DOHH2 (cell line): ENCODE data around the gene ATF7IP.

Source experiments
- H3F3A ChIP-seq: fragments of 200-600 bp; sonication (generic), shearing (Covaris generic); 2 replicates; pipeline ENCODE4 v1.6.0; 2016; ENCODE audit warnings: antibody characterized with exemption, mild to moderate bottlenecking; ENCODE audit not compliant: control insufficient read depth, insufficient read depth
- H3K27ac ChIP-seq: fragments of 200-600 bp; sonication (generic); 2 replicates; pipeline ENCODE4 v1.5.1; 2014; ENCODE audit warnings: low read depth, mild to moderate bottlenecking, low read length, moderate library complexity
- H3K27me3 ChIP-seq: fragments of 200-600 bp; sonication (generic); 2 replicates; pipeline ENCODE4 v1.6.1; 2014; ENCODE audit warnings: mild to moderate bottlenecking, low read length, mixed read lengths; ENCODE audit not compliant: control insufficient read depth
- H3K36me3 ChIP-seq: fragments of 200-600 bp; sonication (generic); 2 replicates; pipeline ENCODE4 v1.6.1; 2014; ENCODE audit warnings: mild to moderate bottlenecking, low read length, moderate library complexity, mixed read lengths; ENCODE audit not compliant: control insufficient read depth
- H3K4me1 ChIP-seq: fragments of 200-600 bp; sonication (generic); 2 replicates; pipeline ENCODE4 v1.6.1; 2014; ENCODE audit warnings: mild to moderate bottlenecking, low read length, mixed read lengths; ENCODE audit not compliant: control insufficient read depth
- H3K4me2 ChIP-seq: fragments of 200-600 bp; sonication (generic); 2 replicates; pipeline ENCODE4 v1.6.0; 2014; ENCODE audit warnings: mild to moderate bottlenecking, low read length, moderate library complexity
- H3K4me3 ChIP-seq: fragments of 200-600 bp; sonication (generic); 2 replicates; pipeline ENCODE4 v1.5.1; 2014; ENCODE audit warnings: mild to moderate bottlenecking, low read length, mixed read lengths
- H3K79me2 ChIP-seq: fragments of 200-600 bp; sonication (generic); 2 replicates; pipeline ENCODE4 v1.6.1; 2014; ENCODE audit warnings: mild to moderate bottlenecking, low read length, mixed read lengths; ENCODE audit not compliant: control insufficient read depth
- H3K9me2 ChIP-seq: fragments of 200-600 bp; sonication (generic); replicated peaks from 2 replicates; pipeline ENCODE4 v1.6.1; 2014; ENCODE audit warnings: mild to moderate bottlenecking, low read length, mixed read lengths; ENCODE audit not compliant: control insufficient read depth
- H3K9me3 ChIP-seq: fragments of 200-600 bp; sonication (generic); 2 replicates; pipeline ENCODE4 v1.6.1; 2014; ENCODE audit warnings: antibody characterized with exemption, low read length, mixed read lengths; ENCODE audit not compliant: control insufficient read depth, insufficient read depth
- H4K20me1 ChIP-seq: fragments of 200-600 bp; sonication (generic); 2 replicates; pipeline ENCODE4 v1.6.0; 2014; ENCODE audit warnings: low read depth, mild to moderate bottlenecking, antibody characterized with exemption, low read length, moderate library complexity; ENCODE audit not compliant: control insufficient read depth, insufficient read depth
- EZH2phosphoT487 ChIP-seq: fragments of 200-600 bp; sonication (generic); IDR thresholded peaks from 2 replicates; pipeline ENCODE4 v1.6.1; 2017; ENCODE audit warnings: borderline replicate concordance, mild to moderate bottlenecking, antibody characterized with exemption, low read length, moderate library complexity, mixed read lengths
- TF ChIP-seq, protein P1 (sequence below): fragments of 200-600 bp; sonication (generic); IDR thresholded peaks from one replicate; pipeline ENCODE4 v1.5.1; 2014; ENCODE audit warnings: antibody characterized with exemption, mild to moderate bottlenecking, low read depth, low read length; ENCODE audit not compliant: poor library complexity, severe bottlenecking

The ATF7IP gene

DNA sequence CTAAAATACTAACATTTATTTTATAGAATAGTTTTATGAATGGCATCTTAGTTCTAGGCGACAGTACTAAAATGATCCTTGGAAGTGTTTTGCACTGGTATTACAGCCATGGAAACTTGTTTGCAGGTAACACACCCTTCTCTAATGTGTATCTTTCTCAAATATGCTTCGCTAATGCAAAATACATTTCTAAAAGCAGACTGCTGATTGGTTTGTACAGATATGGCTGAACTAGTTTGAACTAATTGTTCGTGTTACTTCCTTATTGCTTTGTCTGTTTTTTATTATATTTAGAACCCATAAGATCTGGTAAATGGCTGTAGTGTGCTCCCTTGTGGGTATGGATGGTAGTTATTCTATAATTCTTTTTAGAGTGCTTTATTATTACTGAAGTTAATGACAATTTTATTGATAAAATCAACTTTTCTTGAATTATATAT is 53.0 kb downstream of the ATF7IP start:
- no peak overlapping the region for H3K27ac ChIP-seq

DNA sequence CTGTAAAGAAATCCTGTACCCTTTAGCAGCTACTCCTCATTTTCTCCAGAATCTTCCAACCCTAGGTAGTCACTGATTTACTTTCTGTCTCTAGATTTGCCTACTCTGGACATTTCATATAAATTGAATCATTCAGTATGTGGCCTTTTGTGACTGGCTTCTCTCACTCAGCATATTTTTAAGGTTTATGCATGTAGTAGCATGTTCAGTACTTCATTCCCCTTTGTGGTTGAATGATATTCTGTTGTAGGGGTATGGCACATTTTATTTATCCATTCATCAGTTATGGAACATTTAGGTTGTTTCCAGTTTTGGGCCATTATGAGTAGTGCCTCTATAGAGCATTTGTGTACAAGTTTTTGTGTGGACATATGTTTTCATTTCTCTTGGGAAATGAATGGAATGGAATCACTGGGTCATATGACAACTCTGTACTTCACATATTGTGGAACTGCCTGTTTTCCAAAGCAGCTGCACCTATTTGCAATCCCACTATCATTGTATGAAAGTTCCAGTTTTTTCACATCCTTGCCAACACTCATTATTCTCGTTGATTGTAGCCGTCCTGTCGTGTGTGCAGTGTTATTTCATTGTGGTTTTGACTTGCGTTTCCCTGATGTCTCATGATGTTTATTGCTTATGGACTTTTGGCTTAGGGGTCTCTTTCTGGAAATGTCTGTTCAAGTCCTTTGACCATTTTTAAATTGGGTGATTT is 57.2 kb downstream of the ATF7IP start:
- Histone ChIP-seq H3K9me2 (no peaks in the 10 kb centered on the region), H3K27ac (no peak overlapping the region), H3F3A (no peaks in the 10 kb centered on the region), H4K20me1 (no peaks in the 10 kb centered on the region), H3K4me3 (no peak overlapping the region), H3K36me3 (peaks cover 72% of the 10 kb centered on the region), H3K4me2 (no peak overlapping the region), H3K27me3 (no peaks in the 10 kb centered on the region), H3K9me3 (peaks cover 30% of the 10 kb centered on the region), H3K4me1 (peaks cover 4% of the 10 kb centered on the region), H3K79me2 (peaks cover 81% of the 10 kb centered on the region)
- TF ChIP-seq EZH2phosphoT487: no peak
- TF ChIP-seq, protein P1, sequence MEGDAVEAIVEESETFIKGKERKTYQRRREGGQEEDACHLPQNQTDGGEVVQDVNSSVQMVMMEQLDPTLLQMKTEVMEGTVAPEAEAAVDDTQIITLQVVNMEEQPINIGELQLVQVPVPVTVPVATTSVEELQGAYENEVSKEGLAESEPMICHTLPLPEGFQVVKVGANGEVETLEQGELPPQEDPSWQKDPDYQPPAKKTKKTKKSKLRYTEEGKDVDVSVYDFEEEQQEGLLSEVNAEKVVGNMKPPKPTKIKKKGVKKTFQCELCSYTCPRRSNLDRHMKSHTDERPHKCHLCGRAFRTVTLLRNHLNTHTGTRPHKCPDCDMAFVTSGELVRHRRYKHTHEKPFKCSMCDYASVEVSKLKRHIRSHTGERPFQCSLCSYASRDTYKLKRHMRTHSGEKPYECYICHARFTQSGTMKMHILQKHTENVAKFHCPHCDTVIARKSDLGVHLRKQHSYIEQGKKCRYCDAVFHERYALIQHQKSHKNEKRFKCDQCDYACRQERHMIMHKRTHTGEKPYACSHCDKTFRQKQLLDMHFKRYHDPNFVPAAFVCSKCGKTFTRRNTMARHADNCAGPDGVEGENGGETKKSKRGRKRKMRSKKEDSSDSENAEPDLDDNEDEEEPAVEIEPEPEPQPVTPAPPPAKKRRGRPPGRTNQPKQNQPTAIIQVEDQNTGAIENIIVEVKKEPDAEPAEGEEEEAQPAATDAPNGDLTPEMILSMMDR: no peak

More for the DNA sequence above, 53.0 kb downstream of the ATF7IP start:
- H3K9me3 ChIP-seq: peaks cover 31% of the 10 kb centered on the region; the same call in 1 of the 2 replicates
- no peak overlapping the region for H3K4me2 ChIP-seq
- peaks cover 14% of the 10 kb centered on the region for H3K4me1 ChIP-seq
- peaks cover 83% of the 10 kb centered on the region for H3K79me2 ChIP-seq
- H3F3A ChIP-seq: no peaks in the 10 kb centered on the region; the same call in none of the 2 replicates
- no peak overlapping the region for H3K4me3 ChIP-seq
- H3K9me2 ChIP-seq: no peaks in the 10 kb centered on the region
- H3K27me3 ChIP-seq: no peaks in the 10 kb centered on the region
- peaks cover 42% of the 10 kb centered on the region for H3K36me3 ChIP-seq
- TF ChIP-seq, protein P1: no peak
- no peak for TF ChIP-seq EZH2phosphoT487
- H4K20me1 ChIP-seq: no peaks in the 10 kb centered on the region

DNA sequence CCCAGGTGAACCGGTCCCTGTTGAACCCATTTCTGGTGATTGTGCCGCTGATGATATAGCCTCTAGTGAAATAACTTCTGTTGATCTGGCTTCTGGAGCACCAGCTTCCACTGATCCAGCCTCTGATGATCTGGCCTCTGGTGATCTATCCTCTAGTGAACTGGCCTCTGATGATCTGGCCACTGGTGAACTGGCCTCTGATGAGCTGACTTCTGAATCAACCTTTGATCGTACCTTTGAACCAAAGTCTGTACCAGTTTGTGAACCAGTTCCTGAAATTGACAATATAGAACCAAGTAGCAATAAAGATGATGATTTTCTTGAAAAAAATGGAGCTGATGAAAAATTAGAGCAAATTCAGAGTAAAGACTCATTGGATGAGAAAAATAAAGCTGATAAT is 59.1 kb downstream of the ATF7IP start:
- Histone ChIP-seq H3K4me3 (no peak overlapping the region), H3K27me3 (no peaks in the 10 kb centered on the region), H3K79me2 (peaks cover 87% of the 10 kb centered on the region), H3K27ac (no peak overlapping the region), H3K4me1 (no peaks in the 10 kb centered on the region), H4K20me1 (no peaks in the 10 kb centered on the region), H3K9me2 (no peaks in the 10 kb centered on the region), H3K4me2 (no peak overlapping the region), H3K36me3 (peaks cover 84% of the 10 kb centered on the region), H3K9me3 (peaks cover 25% of the 10 kb centered on the region), H3F3A (no peaks in the 10 kb centered on the region)
- TF ChIP-seq, protein P1: no peak
- TF ChIP-seq EZH2phosphoT487: no peak
